H9 (cell line): ENCODE data around the gene MEGF8. TPM values are rescaled to one million over a fixed set of nuclear protein-coding genes. Genes with fewer than 3 reads are reported as not detected.

Source experiments
- DNase-seq: peaks from one replicate; pipeline ENCODE4 v3.0.0-alpha.2; 2017
- H2AFZ ChIP-seq: one replicate; pipeline ENCODE4 v1.6.1; 2013; ENCODE audit warnings: mild to moderate bottlenecking, low read length, control low read depth, moderate library complexity
- H2AK5ac ChIP-seq: 2 replicates; pipeline ENCODE4 v1.6.1; 2013; ENCODE audit warnings: low read length, control low read depth, mixed read lengths; ENCODE audit not compliant: insufficient read length
- H2BK120ac ChIP-seq: one replicate; pipeline ENCODE4 v1.6.1; 2013; ENCODE audit warnings: low read depth, mild to moderate bottlenecking, low read length, control low read depth, inconsistent platforms; ENCODE audit not compliant: poor library complexity, severe bottlenecking
- H2BK12ac ChIP-seq: 2 replicates; pipeline ENCODE4 v1.6.1; 2013; ENCODE audit warnings: low read length, control low read depth, mixed read lengths, low read depth; ENCODE audit not compliant: insufficient read length
- H2BK15ac ChIP-seq: 2 replicates; pipeline ENCODE4 v1.6.1; 2013; ENCODE audit warnings: low read depth, low read length, control low read depth
- H2BK20ac ChIP-seq: one replicate; pipeline ENCODE4 v1.6.1; 2013; ENCODE audit warnings: low read depth, mild to moderate bottlenecking, low read length, control low read depth, inconsistent platforms; ENCODE audit not compliant: poor library complexity, severe bottlenecking
- H2BK5ac ChIP-seq: 2 replicates; pipeline ENCODE4 v1.6.1; 2013; ENCODE audit warnings: low read length, control low read depth, mixed read lengths; ENCODE audit not compliant: insufficient read length
- H3K14ac ChIP-seq: 2 replicates; pipeline ENCODE4 v1.6.1; 2013; ENCODE audit warnings: low read length, control low read depth; ENCODE audit not compliant: insufficient read depth
- H3K18ac ChIP-seq: 2 replicates; pipeline ENCODE4 v1.6.1; 2013; ENCODE audit warnings: low read depth, mild to moderate bottlenecking, mixed read lengths, low read length, control low read depth; ENCODE audit not compliant: insufficient read length
- H3K23ac ChIP-seq: 2 replicates; pipeline ENCODE4 v1.6.1; 2013; ENCODE audit warnings: low read length, control low read depth, mixed read lengths, low read depth; ENCODE audit not compliant: insufficient read length
- H3K23me2 ChIP-seq: 2 replicates; pipeline ENCODE4 v1.6.1; 2013; ENCODE audit warnings: low read depth, mild to moderate bottlenecking, mixed read lengths, low read length, control low read depth; ENCODE audit not compliant: insufficient read length, poor library complexity, severe bottlenecking
- H3K27ac ChIP-seq: 2 replicates; pipeline ENCODE4 v1.5.1; 2013; ENCODE audit warnings: low read length, control low read depth, mixed read lengths, low read depth; ENCODE audit not compliant: insufficient read length
- H3K27me3 ChIP-seq: 2 replicates; pipeline ENCODE4 v1.6.1; 2013; ENCODE audit warnings: low read length, control low read depth, inconsistent platforms; ENCODE audit not compliant: insufficient read depth
- H3K4ac ChIP-seq: 2 replicates; pipeline ENCODE4 v1.6.1; 2013; ENCODE audit warnings: low read depth, mild to moderate bottlenecking, control low read depth, inconsistent platforms, low read length, moderate library complexity
- H3K4me1 ChIP-seq: 2 replicates; pipeline ENCODE4 v1.6.1; 2013; ENCODE audit warnings: low read length, control low read depth, inconsistent platforms; ENCODE audit not compliant: insufficient read depth
- H3K4me2 ChIP-seq: 2 replicates; pipeline ENCODE4 v1.6.1; 2013; ENCODE audit warnings: low read length, control low read depth, mixed read lengths; ENCODE audit not compliant: insufficient read length, insufficient read depth
- H3K56ac ChIP-seq: 2 replicates; pipeline ENCODE4 v1.6.1; 2013; ENCODE audit warnings: low read depth, mild to moderate bottlenecking, mixed read lengths, low read length, control low read depth; ENCODE audit not compliant: insufficient read length
- H3K79me1 ChIP-seq: 2 replicates; pipeline ENCODE4 v1.6.1; 2013; ENCODE audit warnings: low read depth, mild to moderate bottlenecking, moderate library complexity, low read length, control low read depth, inconsistent platforms; ENCODE audit not compliant: insufficient read depth, poor library complexity, severe bottlenecking
- H3K79me2 ChIP-seq: 2 replicates; pipeline ENCODE4 v1.6.1; 2013; ENCODE audit warnings: low read length, control low read depth, inconsistent platforms; ENCODE audit not compliant: insufficient read depth
- H3K9ac ChIP-seq: 2 replicates; pipeline ENCODE4 v1.6.1; 2013; ENCODE audit warnings: low read length, control low read depth, mixed read lengths; ENCODE audit not compliant: insufficient read length; ENCODE audit errors: extremely low read depth
- H3K9me3 ChIP-seq: one replicate; pipeline ENCODE4 v1.6.1; 2013; ENCODE audit warnings: low read depth, low read length, inconsistent platforms; ENCODE audit not compliant: control insufficient read depth
- H3T11ph ChIP-seq: one replicate; pipeline ENCODE4 v1.6.1; 2013; ENCODE audit warnings: mild to moderate bottlenecking, low read length, control low read depth, inconsistent platforms
- H4K20me1 ChIP-seq: one replicate; pipeline ENCODE4 v1.6.1; 2013; ENCODE audit not compliant: control insufficient read depth, insufficient read length, insufficient read depth
- H4K5ac ChIP-seq: 2 replicates; pipeline ENCODE4 v1.6.1; 2013; ENCODE audit warnings: low read depth, mild to moderate bottlenecking, mixed read lengths, low read length, control low read depth; ENCODE audit not compliant: insufficient read length
- H4K8ac ChIP-seq: replicated peaks from 2 replicates; pipeline ENCODE4 v1.6.1; 2013; ENCODE audit warnings: low read length, control low read depth, mixed read lengths, low read depth; ENCODE audit not compliant: insufficient read length
- H4K91ac ChIP-seq: 2 replicates; pipeline ENCODE4 v1.6.1; 2013; ENCODE audit warnings: low read depth, mild to moderate bottlenecking, moderate library complexity, mixed read lengths, low read length, control low read depth; ENCODE audit not compliant: insufficient read length
- H3K27ac Mint-ChIP-seq, 3 experiments: 2 replicates in 2 of 3; 3 replicates in 1 of 3; pipeline ENCODE4 v1.8.0; 2020 to 2021; ENCODE audit warnings: mixed read lengths in 3 of 3, mild to moderate bottlenecking in 1 of 3, moderate library complexity in 1 of 3
- H3K27me3 Mint-ChIP-seq: 2 replicates; pipeline ENCODE4 v1.8.0; 2021; ENCODE audit warnings: low read depth, mild to moderate bottlenecking, moderate library complexity, mixed read lengths
- H3K36me3 Mint-ChIP-seq, 3 experiments: 2 replicates in 2 of 3; 3 replicates in 1 of 3; pipeline ENCODE4 v1.8.0; 2020 to 2021; ENCODE audit warnings: low read depth in 3 of 3, mixed read lengths in 3 of 3; ENCODE audit not compliant: insufficient read depth in 1 of 3
- H3K4me1 Mint-ChIP-seq, 2 experiments: 2 replicates each; pipeline ENCODE4 v1.8.0; 2020; ENCODE audit warnings: mixed read lengths in 2 of 2
- H3K4me3 Mint-ChIP-seq, 2 experiments: 2 replicates in 1 of 2; 3 replicates in 1 of 2; pipeline ENCODE4 v1.8.0; 2020 to 2021; ENCODE audit warnings: mild to moderate bottlenecking in 2 of 2, mixed read lengths in 2 of 2, moderate library complexity in 1 of 2
- H3K9me3 Mint-ChIP-seq, 2 experiments: 2 replicates in 1 of 2; 3 replicates in 1 of 2; pipeline ENCODE4 v1.8.0; 2020; ENCODE audit warnings: mild to moderate bottlenecking in 2 of 2, mixed read lengths in 2 of 2, moderate library complexity in 1 of 2
- WGBS: extraction: QIAGEN DNeasy Blood & Tissue Kit; methylation state at CpG from one replicate; pipeline ENCODE4 v1.1.7; 2013; ENCODE audit warnings: missing lambda C conversion rate, low lambda C conversion rate, mixed read lengths; ENCODE audit not compliant: insufficient read length; ENCODE audit errors: extremely low coverage; 5-methylcytosine and 5-hydroxymethylcytosine counted together
- total RNA-seq: library from RNA; stranded (reverse); gene quantifications from 2 replicates; pipeline ENCODE4 v1.2.1, GENCODE V29; 2021
- TF ChIP-seq, protein P1 (sequence below): fragments of 200-600 bp; sonication (generic); conservative IDR thresholded peaks from 3 replicates; pipeline ENCODE4 v1.8.0; 2021; ENCODE audit warnings: antibody characterized with exemption, mild to moderate bottlenecking

Gene MEGF8
- total RNA-seq, 1 experiment from 2014 or later: 28.4 TPM

- H4K8ac ChIP-seq: no peak within 1 kb of the TSS
- peak within 1 kb of the TSS; percentile 87 to 93 for H3K4me3 Mint-ChIP-seq
- peaks cover 4% of the 10 kb centered on the region for H3K23me2 ChIP-seq
- H3K27me3 Mint-ChIP-seq: peaks cover 4% of the 10 kb centered on the region; the same call in 1 of the 2 replicates
- H2BK12ac ChIP-seq: no peak within 1 kb of the TSS
- H3T11ph ChIP-seq: no peak within 1 kb of the TSS
- TF ChIP-seq, protein P1, sequence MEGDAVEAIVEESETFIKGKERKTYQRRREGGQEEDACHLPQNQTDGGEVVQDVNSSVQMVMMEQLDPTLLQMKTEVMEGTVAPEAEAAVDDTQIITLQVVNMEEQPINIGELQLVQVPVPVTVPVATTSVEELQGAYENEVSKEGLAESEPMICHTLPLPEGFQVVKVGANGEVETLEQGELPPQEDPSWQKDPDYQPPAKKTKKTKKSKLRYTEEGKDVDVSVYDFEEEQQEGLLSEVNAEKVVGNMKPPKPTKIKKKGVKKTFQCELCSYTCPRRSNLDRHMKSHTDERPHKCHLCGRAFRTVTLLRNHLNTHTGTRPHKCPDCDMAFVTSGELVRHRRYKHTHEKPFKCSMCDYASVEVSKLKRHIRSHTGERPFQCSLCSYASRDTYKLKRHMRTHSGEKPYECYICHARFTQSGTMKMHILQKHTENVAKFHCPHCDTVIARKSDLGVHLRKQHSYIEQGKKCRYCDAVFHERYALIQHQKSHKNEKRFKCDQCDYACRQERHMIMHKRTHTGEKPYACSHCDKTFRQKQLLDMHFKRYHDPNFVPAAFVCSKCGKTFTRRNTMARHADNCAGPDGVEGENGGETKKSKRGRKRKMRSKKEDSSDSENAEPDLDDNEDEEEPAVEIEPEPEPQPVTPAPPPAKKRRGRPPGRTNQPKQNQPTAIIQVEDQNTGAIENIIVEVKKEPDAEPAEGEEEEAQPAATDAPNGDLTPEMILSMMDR: no peak
- no peak within 1 kb of the TSS for H3K23ac ChIP-seq
- H4K20me1 ChIP-seq: no peaks in the 10 kb centered on the region
- H3K14ac ChIP-seq: peak within 1 kb of the TSS; percentile 74
- H2BK5ac ChIP-seq: no peak within 1 kb of the TSS
- H3K18ac ChIP-seq: peak within 1 kb of the TSS; percentile 77
- H3K9me3 ChIP-seq: no peaks in the 10 kb centered on the region
- no peak within 1 kb of the TSS for H2AK5ac ChIP-seq
- no peak within 1 kb of the TSS for H4K91ac ChIP-seq
- H2BK120ac ChIP-seq: no peak within 1 kb of the TSS
- H3K79me1 ChIP-seq: peaks cover 3% of the 10 kb centered on the region
- no peaks in the 10 kb centered on the region for H3K27me3 ChIP-seq
- H3K36me3 Mint-ChIP-seq: peaks cover 5 to 20% (median 14%) of the 10 kb centered on the region in 3 experiments; a peak in 6 of 7 replicates
- H3K27ac Mint-ChIP-seq: peak within 1 kb of the TSS; percentile 81 to 87 (median 85); a peak in 6 of 7 replicates
- H4K5ac ChIP-seq: no peak within 1 kb of the TSS
- H2BK15ac ChIP-seq: no peak within 1 kb of the TSS
- H3K27ac ChIP-seq: no peak within 1 kb of the TSS
- H3K79me2 ChIP-seq: no peaks in the 10 kb centered on the region; the same call in 1 of the 2 replicates
- H3K9ac ChIP-seq: peak within 1 kb of the TSS; percentile 73
- H3K4me1 ChIP-seq: peaks cover 11% of the 10 kb centered on the region; the same call in 1 of the 2 replicates
- H3K4me1 Mint-ChIP-seq: peaks cover 18 to 20% of the 10 kb centered on the region in 2 experiments
- H2AFZ ChIP-seq: no peak within 1 kb of the TSS
- H3K9me3 Mint-ChIP-seq: no peaks in the 10 kb centered on the region
- DNase-seq: no peak
- H3K4me2 ChIP-seq: peak within 1 kb of the TSS; percentile 52
- no peak within 1 kb of the TSS for H3K56ac ChIP-seq
- WGBS: no CpG with 5 or more reads among the region's 21 CpGs
- H3K4ac ChIP-seq: no peak within 1 kb of the TSS
- H2BK20ac ChIP-seq: no peak within 1 kb of the TSS
These were observed 23.7 kb upstream of the MEGF8 start, which contains the start of gene PRR19 for GRCh38 chr19:42301646-42302203. Gene PRR19 (plus strand): TSS chr19:42302132. CDS start chr19:42309585, 7,453 bp downstream.
